ENCODE measurements around the gene SLC18A2.

The SLC18A2 gene

DNA sequence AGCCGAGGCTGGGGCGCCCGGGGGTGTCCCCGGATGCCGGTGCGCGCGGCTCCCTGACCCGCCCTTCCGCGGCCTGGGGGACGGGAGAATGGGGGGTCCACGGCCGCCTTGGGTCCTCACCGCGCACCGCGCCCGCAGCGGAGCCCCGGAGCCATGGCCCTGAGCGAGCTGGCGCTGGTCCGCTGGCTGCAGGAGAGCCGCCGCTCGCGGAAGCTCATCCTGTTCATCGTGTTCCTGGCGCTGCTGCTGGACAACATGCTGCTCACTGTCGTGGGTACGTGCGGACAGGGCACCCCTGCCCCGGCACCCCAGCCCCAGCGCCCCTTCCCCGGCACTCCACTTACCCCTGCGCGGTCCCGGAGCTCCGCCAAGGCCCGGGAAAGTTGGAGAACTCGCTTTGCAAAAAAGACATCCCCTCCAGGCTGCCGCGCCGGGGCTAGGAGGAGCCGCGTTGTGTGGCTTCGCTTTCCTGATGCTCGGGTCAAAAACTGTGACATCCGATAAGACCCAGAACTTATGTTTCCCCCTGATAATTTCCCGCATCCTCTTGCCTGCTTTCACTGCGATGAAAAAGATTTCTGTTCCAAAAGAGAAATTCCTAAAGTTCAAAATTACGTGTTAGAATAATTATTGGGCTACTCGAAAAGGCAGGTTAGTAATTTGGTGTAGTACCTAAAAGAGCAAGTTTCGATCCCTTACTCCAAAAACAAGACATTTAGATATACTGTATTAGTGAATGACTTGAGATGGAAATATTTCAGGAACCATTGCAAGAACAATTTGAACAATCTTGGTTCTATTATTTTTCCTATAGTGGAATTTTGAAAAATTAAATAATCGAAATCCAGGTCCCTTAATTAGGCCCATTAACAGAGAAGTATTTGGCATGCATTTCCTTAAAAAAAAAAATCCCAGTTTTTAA is 888 bp downstream of the SLC18A2 start:
- Histone ChIP-seq H3K4me2 (ENCODE audit: low read depth, low read length) (no peak overlapping the region), H3K4me3 (ENCODE audit: low read length) (no peak overlapping the region), H3F3A (ENCODE audit: insufficient read depth, low read length) (no peaks in the 10 kb centered on the region), H3K27ac (ENCODE audit: low read length) (no peak overlapping the region), H4K20me1 (ENCODE audit: insufficient read depth, low read length) (no peaks in the 10 kb centered on the region), H3K9me2 (replicated peaks; ENCODE audit: insufficient read depth, low read length) (no peaks in the 10 kb centered on the region), H3K36me3 (replicated peaks; ENCODE audit: insufficient read depth, low read length) (no peaks in the 10 kb centered on the region), H3K4me1 (ENCODE audit: low read length) (no peaks in the 10 kb centered on the region), H3K27me3 (replicated peaks; ENCODE audit: insufficient read depth, low read length) (no peaks in the 10 kb centered on the region), H3K9ac (ENCODE audit: low read length) (no peak overlapping the region), H3K9me3 (replicated peaks; ENCODE audit: insufficient read depth, low read length) (no peaks in the 10 kb centered on the region), H3K79me2 (ENCODE audit: low read length) (no peaks in the 10 kb centered on the region), H2AFZ (ENCODE audit: low read length) (no peak overlapping the region)
- TF ChIP-seq EZH2 (optimal IDR thresholded peaks at IDR 0.05; ENCODE audit: low read depth, low read length) (no peak), CTCF (IDR thresholded peaks at IDR 0.05; ENCODE audit: low read length) (no peak), EZH2phosphoT487 (IDR thresholded peaks at IDR 0.05; ENCODE audit: low read length) (no peak)
- DNase-seq, result no peak

DNA sequence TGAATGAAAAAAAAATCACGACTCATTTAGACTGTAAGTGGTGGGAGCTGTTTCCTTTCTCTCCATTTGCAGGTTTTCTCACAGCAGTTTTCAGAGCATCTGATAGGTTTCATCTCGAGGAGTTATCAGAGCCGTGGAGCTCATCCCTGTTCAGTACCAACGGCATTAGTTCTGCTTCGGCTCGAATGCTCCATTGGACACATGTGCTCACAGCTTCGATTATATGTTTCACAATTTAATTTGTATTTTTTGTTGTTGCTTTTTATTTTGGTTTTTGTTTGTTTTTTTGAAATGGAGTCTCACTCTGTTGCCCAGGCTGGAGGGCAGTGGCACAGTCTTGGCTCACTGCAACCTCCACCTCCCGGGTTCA is 1.5 kb downstream of the SLC18A2 start:
- H3K79me2 ChIP-seq (ENCODE audit: low read length), result no peaks in the 10 kb centered on the region
- no peaks in the 10 kb centered on the region for H4K20me1 ChIP-seq (ENCODE audit: insufficient read depth, low read length)
- no peak for DNase-seq
- no peaks in the 10 kb centered on the region for H3K36me3 ChIP-seq (replicated peaks; ENCODE audit: insufficient read depth, low read length)
- H3K4me3 ChIP-seq (ENCODE audit: low read length), result no peak overlapping the region
- H3K4me2 ChIP-seq (ENCODE audit: low read depth, low read length), result no peak overlapping the region
- H3F3A ChIP-seq (ENCODE audit: insufficient read depth, low read length), result no peaks in the 10 kb centered on the region
- no peaks in the 10 kb centered on the region for H3K4me1 ChIP-seq (ENCODE audit: low read length)
- no peak for TF ChIP-seq EZH2 (optimal IDR thresholded peaks at IDR 0.05; ENCODE audit: low read depth, low read length)
- no peak for TF ChIP-seq CTCF (IDR thresholded peaks at IDR 0.05; ENCODE audit: low read length)
- TF ChIP-seq EZH2phosphoT487 (IDR thresholded peaks at IDR 0.05; ENCODE audit: low read length), result no peak
- H3K9me3 ChIP-seq (replicated peaks; ENCODE audit: insufficient read depth, low read length), result no peaks in the 10 kb centered on the region
- no peaks in the 10 kb centered on the region for H3K9me2 ChIP-seq (replicated peaks; ENCODE audit: insufficient read depth, low read length)
- H3K27me3 ChIP-seq (replicated peaks; ENCODE audit: insufficient read depth, low read length), result no peaks in the 10 kb centered on the region
- H3K9ac ChIP-seq (ENCODE audit: low read length), result no peak overlapping the region
- no peak overlapping the region for H2AFZ ChIP-seq (ENCODE audit: low read length)
- H3K27ac ChIP-seq (ENCODE audit: low read length), result no peak overlapping the region

DNA sequence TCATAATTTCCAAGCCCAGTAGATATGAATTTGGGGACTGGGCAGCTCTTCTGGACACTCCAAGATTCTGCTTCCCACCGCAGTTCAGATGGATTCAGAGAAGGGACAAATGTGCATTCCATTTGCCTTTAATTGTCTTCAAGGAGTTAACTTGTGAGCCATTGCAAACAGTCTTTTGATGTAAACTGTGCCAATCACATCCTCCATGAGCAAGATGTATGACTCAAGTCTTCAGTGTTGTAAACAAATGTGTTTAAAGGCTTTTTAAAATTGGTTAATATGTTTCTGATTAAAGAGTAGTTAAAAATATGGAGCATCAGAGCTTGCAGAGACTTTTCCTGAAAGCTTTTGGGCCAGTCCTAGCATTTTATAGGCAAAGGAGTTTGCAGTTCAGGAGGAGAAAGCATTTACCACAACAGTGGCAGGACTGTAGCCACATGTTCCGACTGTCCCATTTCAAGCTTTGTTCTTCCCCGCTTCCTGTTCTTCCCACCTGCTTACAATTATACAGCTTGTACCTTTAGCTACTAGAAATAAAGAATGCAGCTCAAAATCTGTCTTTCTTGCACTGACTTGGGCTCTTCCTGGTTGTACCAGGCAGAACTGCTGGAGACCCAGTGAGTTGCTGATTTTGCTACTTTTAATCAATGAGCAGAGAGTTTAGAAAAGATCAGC is 6.2 kb downstream of the SLC18A2 start:
- Histone ChIP-seq H3K9ac (ENCODE audit: low read length) (no peak overlapping the region), H4K20me1 (ENCODE audit: insufficient read depth, low read length) (no peaks in the 10 kb centered on the region), H3K4me2 (ENCODE audit: low read depth, low read length) (no peak overlapping the region), H3F3A (ENCODE audit: insufficient read depth, low read length) (no peaks in the 10 kb centered on the region), H3K9me3 (replicated peaks; ENCODE audit: insufficient read depth, low read length) (no peaks in the 10 kb centered on the region), H3K27me3 (replicated peaks; ENCODE audit: insufficient read depth, low read length) (no peaks in the 10 kb centered on the region), H3K27ac (ENCODE audit: low read length) (no peak overlapping the region), H3K4me3 (ENCODE audit: low read length) (no peak overlapping the region), H3K79me2 (ENCODE audit: low read length) (no peaks in the 10 kb centered on the region), H2AFZ (ENCODE audit: low read length) (no peak overlapping the region), H3K36me3 (replicated peaks; ENCODE audit: insufficient read depth, low read length) (no peaks in the 10 kb centered on the region), H3K4me1 (ENCODE audit: low read length) (no peaks in the 10 kb centered on the region), H3K9me2 (replicated peaks; ENCODE audit: insufficient read depth, low read length) (no peaks in the 10 kb centered on the region)
- no peak for DNase-seq
- TF ChIP-seq EZH2phosphoT487 (IDR thresholded peaks at IDR 0.05; ENCODE audit: low read length) (no peak), EZH2 (optimal IDR thresholded peaks at IDR 0.05; ENCODE audit: low read depth, low read length) (no peak), CTCF (IDR thresholded peaks at IDR 0.05; ENCODE audit: low read length) (no peak)

Data from MM.1S (cell line).